Measurements from ENCODE around the gene RPS6KA4.

RPS6KA4 gene

GRCh38 chr11:64356498-64357411, 2.2 kb upstream of the RPS6KA4 start:
- H3K27ac ChIP-seq (ENCODE audit: insufficient read depth, low read depth, low read length, poor library complexity, severe bottlenecking): no peak overlapping the region
- H3K27me3 ChIP-seq (ENCODE audit: control insufficient read depth, insufficient read depth, low read length, poor library complexity, severe bottlenecking): no peaks in the 10 kb centered on the region
- peaks cover 36% of the 10 kb centered on the region for H3K4me1 ChIP-seq (ENCODE audit: control insufficient read depth, insufficient read depth, low read length)
- 78 to 80% methylated on average over 25 of the region's 25 CpGs for WGBS, 2 experiments
- peaks cover 4% of the 10 kb centered on the region for H3K36me3 ChIP-seq (ENCODE audit: control insufficient read depth, insufficient read depth, low read length)
- H3K9me3 ChIP-seq (ENCODE audit: control insufficient read depth, low read length): no peaks in the 10 kb centered on the region
- no peak overlapping the region for H3K4me3 ChIP-seq (ENCODE audit: insufficient read depth, low read depth, low read length)

DNA sequence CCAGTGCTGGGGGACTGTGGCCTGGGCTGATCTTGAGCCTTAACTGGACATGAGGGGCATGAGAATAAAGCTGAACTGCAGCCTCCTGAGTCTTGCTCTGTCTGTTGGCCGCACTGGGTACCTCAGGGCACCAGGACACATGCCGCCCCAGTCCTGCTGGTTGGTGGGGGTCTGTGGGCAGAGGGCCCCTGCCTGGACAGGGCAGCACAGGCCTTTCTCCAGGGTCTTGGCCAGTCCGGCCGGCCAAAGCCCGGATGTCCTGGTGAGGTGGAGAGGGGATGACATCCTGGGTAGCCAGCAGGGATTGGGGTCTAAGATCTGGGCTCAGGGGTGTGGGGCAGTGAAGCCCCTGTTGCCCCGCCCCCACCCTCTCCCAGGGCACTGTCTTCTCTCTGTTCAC, 1.5 kb upstream of the RPS6KA4 start:
- WGBS, 2 experiments: 89 to 93% methylated on average over 6 of the region's 6 CpGs

DNA sequence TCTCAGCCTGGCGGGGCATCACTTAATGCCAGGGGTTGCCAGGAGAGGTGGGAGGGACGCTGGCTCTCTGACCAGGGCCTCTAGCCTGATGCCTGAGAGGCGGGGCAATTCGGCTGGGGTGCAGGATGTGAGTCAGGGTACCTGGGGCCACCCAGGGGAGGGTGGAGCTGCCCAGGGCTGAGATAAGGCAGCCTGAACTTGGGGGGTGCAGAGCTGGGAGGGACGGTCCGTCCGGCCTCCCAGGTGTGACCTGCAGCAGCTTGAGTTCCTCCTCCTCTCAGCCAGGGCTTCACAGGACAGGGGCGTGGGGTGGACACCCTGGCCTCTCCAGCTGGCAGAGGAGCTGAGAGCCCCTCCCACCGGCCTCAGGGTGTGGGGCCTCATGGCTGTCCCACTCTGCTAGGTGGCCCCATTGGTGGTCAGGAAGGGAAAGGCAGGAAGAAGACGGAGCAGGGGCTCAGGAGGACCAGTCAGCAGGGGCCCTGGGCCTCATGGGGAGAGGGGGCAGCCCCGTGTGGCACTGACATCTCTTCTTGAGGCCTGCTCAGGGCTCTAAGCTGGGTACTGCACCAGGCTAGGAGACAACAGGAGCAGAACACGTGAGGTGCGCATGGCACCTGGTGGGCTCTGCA, 942 bp upstream of the RPS6KA4 start:
- H3K9me3 ChIP-seq (ENCODE audit: control insufficient read depth, low read length): no peaks in the 10 kb centered on the region
- WGBS, 2 experiments: 74 to 77% methylated on average over 13 of the region's 13 CpGs
- H3K27me3 ChIP-seq (ENCODE audit: control insufficient read depth, insufficient read depth, low read length, poor library complexity, severe bottlenecking): no peaks in the 10 kb centered on the region
- H3K27ac ChIP-seq (ENCODE audit: insufficient read depth, low read depth, low read length, poor library complexity, severe bottlenecking): no peak overlapping the region
- peaks cover 4% of the 10 kb centered on the region for H3K36me3 ChIP-seq (ENCODE audit: control insufficient read depth, insufficient read depth, low read length)
- peaks cover 32% of the 10 kb centered on the region for H3K4me1 ChIP-seq (ENCODE audit: control insufficient read depth, insufficient read depth, low read length)
- H3K4me3 ChIP-seq (ENCODE audit: insufficient read depth, low read depth, low read length): peak overlapping the region; percentile 73

More for the DNA sequence above, 1.5 kb upstream of the RPS6KA4 start:
- H3K4me1 ChIP-seq (ENCODE audit: control insufficient read depth, insufficient read depth, low read length): peaks cover 32% of the 10 kb centered on the region
- H3K27me3 ChIP-seq (ENCODE audit: control insufficient read depth, insufficient read depth, low read length, poor library complexity, severe bottlenecking): no peaks in the 10 kb centered on the region
- peaks cover 4% of the 10 kb centered on the region for H3K36me3 ChIP-seq (ENCODE audit: control insufficient read depth, insufficient read depth, low read length)
- no peak overlapping the region for H3K27ac ChIP-seq (ENCODE audit: insufficient read depth, low read depth, low read length, poor library complexity, severe bottlenecking)
- H3K4me3 ChIP-seq (ENCODE audit: insufficient read depth, low read depth, low read length): no peak overlapping the region
- no peaks in the 10 kb centered on the region for H3K9me3 ChIP-seq (ENCODE audit: control insufficient read depth, low read length)

- Histone ChIP-seq H3K27ac (ENCODE audit: insufficient read depth, low read depth, low read length, poor library complexity, severe bottlenecking) (no peak overlapping the region), H3K4me3 (ENCODE audit: insufficient read depth, low read depth, low read length) (peak overlapping the region; percentile 73), H3K36me3 (ENCODE audit: control insufficient read depth, insufficient read depth, low read length) (peaks cover 4% of the 10 kb centered on the region), H3K27me3 (ENCODE audit: control insufficient read depth, insufficient read depth, low read length, poor library complexity, severe bottlenecking) (no peaks in the 10 kb centered on the region), H3K9me3 (ENCODE audit: control insufficient read depth, low read length) (no peaks in the 10 kb centered on the region), H3K4me1 (ENCODE audit: control insufficient read depth, insufficient read depth, low read length) (peaks cover 31% of the 10 kb centered on the region)
- 37 to 40% methylated on average over 7 of the region's 7 CpGs for WGBS, 2 experiments
Observed at GRCh38 chr11:64358536-64358906, 441 bp upstream of the RPS6KA4 start.

- H3K4me1 ChIP-seq (ENCODE audit: control insufficient read depth, insufficient read depth, low read length): peaks cover 22% of the 10 kb centered on the region
- H3K9me3 ChIP-seq (ENCODE audit: control insufficient read depth, low read length): no peaks in the 10 kb centered on the region
- no peaks in the 10 kb centered on the region for H3K27me3 ChIP-seq (ENCODE audit: control insufficient read depth, insufficient read depth, low read length, poor library complexity, severe bottlenecking)
- peak overlapping the region; percentile 73 for H3K4me3 ChIP-seq (ENCODE audit: insufficient read depth, low read depth, low read length)
- WGBS, 2 experiments: 82% methylated on average over 38 of the region's 38 CpGs
- H3K36me3 ChIP-seq (ENCODE audit: control insufficient read depth, insufficient read depth, low read length): peaks cover 4% of the 10 kb centered on the region
- H3K27ac ChIP-seq (ENCODE audit: insufficient read depth, low read depth, low read length, poor library complexity, severe bottlenecking): no peak overlapping the region
Observed at GRCh38 chr11:64359712-64360445, 917 bp downstream of the RPS6KA4 start.

DNA sequence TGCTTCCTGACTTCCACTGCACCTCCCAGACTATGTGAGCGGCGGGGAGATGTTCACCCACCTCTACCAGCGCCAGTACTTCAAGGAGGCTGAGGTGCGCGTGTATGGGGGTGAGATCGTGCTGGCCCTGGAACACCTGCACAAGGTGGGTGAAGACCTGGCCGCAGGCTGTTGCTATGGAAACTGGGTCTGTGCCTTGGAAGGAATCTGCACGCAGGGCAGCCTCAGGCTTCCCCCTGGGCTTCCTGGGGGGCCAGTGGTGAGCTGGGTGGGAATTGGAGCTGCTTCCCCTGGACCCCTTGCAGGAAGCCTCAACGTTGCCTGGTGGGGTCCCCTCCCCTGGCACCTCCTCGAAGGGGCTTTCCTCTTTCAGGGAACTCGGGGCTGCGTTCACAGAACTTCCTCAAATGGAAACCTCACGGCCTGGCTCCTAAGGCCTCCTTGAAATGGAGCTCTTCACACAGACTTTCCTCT, 1.5 kb downstream of the RPS6KA4 start:
- Histone ChIP-seq H3K27me3 (ENCODE audit: control insufficient read depth, insufficient read depth, low read length, poor library complexity, severe bottlenecking) (no peaks in the 10 kb centered on the region), H3K36me3 (ENCODE audit: control insufficient read depth, insufficient read depth, low read length) (peaks cover 9% of the 10 kb centered on the region), H3K4me3 (ENCODE audit: insufficient read depth, low read depth, low read length) (no peak overlapping the region), H3K27ac (ENCODE audit: insufficient read depth, low read depth, low read length, poor library complexity, severe bottlenecking) (no peak overlapping the region), H3K9me3 (ENCODE audit: control insufficient read depth, low read length) (no peaks in the 10 kb centered on the region), H3K4me1 (ENCODE audit: control insufficient read depth, insufficient read depth, low read length) (peaks cover 19% of the 10 kb centered on the region)
- WGBS, 2 experiments: 89 to 90% methylated on average over 13 of the region's 13 CpGs

- no peaks in the 10 kb centered on the region for H3K9me3 ChIP-seq (ENCODE audit: control insufficient read depth, low read length)
- H3K27me3 ChIP-seq (ENCODE audit: control insufficient read depth, insufficient read depth, low read length, poor library complexity, severe bottlenecking): no peaks in the 10 kb centered on the region
- peaks cover 16% of the 10 kb centered on the region for H3K36me3 ChIP-seq (ENCODE audit: control insufficient read depth, insufficient read depth, low read length)
- no peak overlapping the region for H3K4me3 ChIP-seq (ENCODE audit: insufficient read depth, low read depth, low read length)
- peaks cover 18% of the 10 kb centered on the region for H3K4me1 ChIP-seq (ENCODE audit: control insufficient read depth, insufficient read depth, low read length)
- WGBS, 2 experiments: 94 to 95% methylated on average over 18 of the region's 18 CpGs
- H3K27ac ChIP-seq (ENCODE audit: insufficient read depth, low read depth, low read length, poor library complexity, severe bottlenecking): no peak overlapping the region
Observed at GRCh38 chr11:64361659-64362058, 2.7 kb downstream of the RPS6KA4 start.

- Histone ChIP-seq H3K27ac (ENCODE audit: insufficient read depth, low read depth, low read length, poor library complexity, severe bottlenecking) (no peak overlapping the region), H3K9me3 (ENCODE audit: control insufficient read depth, low read length) (no peaks in the 10 kb centered on the region), H3K4me1 (ENCODE audit: control insufficient read depth, insufficient read depth, low read length) (peaks cover 14% of the 10 kb centered on the region), H3K36me3 (ENCODE audit: control insufficient read depth, insufficient read depth, low read length) (peaks cover 16% of the 10 kb centered on the region), H3K4me3 (ENCODE audit: insufficient read depth, low read depth, low read length) (no peak overlapping the region), H3K27me3 (ENCODE audit: control insufficient read depth, insufficient read depth, low read length, poor library complexity, severe bottlenecking) (no peaks in the 10 kb centered on the region)
- 91 to 93% methylated on average over 10 of the region's 10 CpGs for WGBS, 2 experiments
Observed at GRCh38 chr11:64362339-64362738, 3.4 kb downstream of the RPS6KA4 start.

DNA sequence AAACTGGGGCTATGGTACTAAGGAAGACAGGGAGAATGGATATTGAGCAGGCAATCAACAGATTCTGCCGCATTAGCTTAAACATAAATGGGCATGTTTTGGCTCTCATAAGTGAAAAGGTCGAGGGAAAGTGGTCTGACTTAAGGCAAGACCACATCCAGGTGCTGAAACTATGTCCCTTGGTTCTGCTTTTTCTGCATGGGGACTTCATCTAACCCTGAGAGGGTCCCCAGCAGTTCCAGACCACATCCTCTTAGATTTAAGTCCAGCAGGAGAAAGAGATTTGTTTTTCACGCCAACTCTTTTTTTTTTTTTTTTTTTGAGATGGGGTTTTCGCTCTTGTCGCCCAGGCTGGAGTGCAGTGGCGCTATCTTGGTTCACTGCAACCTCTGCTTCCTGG, 5.5 kb downstream of the RPS6KA4 start:
- 92 to 95% methylated on average over 6 of the region's 6 CpGs for WGBS, 2 experiments
- Histone ChIP-seq H3K27ac (ENCODE audit: insufficient read depth, low read depth, low read length, poor library complexity, severe bottlenecking) (no peak overlapping the region), H3K4me3 (ENCODE audit: insufficient read depth, low read depth, low read length) (no peak overlapping the region), H3K4me1 (ENCODE audit: control insufficient read depth, insufficient read depth, low read length) (no peaks in the 10 kb centered on the region), H3K36me3 (ENCODE audit: control insufficient read depth, insufficient read depth, low read length) (peaks cover 29% of the 10 kb centered on the region), H3K27me3 (ENCODE audit: control insufficient read depth, insufficient read depth, low read length, poor library complexity, severe bottlenecking) (no peaks in the 10 kb centered on the region), H3K9me3 (ENCODE audit: control insufficient read depth, low read length) (no peaks in the 10 kb centered on the region)

DNA sequence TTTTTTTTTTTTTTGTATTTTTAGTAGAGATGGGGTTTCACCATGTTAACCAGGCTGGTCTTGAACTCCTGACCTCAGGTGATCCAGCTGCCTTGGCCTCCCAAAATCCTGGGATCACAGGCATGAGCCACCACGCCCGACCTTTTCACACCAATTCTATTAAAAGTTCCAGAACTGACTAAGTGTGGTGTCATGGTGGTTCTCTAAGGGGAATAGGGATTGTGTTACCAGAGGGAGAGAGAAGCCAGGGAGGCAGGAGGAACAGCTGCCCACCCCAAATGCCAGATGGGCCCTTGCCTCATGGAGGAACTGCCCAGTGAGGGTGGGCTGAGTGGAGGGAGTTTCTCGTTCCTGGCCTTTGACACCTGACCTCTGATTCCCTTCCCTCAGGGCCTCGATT, 5.9 kb downstream of the RPS6KA4 start:
- Histone ChIP-seq H3K9me3 (ENCODE audit: control insufficient read depth, low read length) (no peaks in the 10 kb centered on the region), H3K4me3 (ENCODE audit: insufficient read depth, low read depth, low read length) (no peak overlapping the region), H3K4me1 (ENCODE audit: control insufficient read depth, insufficient read depth, low read length) (no peaks in the 10 kb centered on the region), H3K36me3 (ENCODE audit: control insufficient read depth, insufficient read depth, low read length) (peaks cover 33% of the 10 kb centered on the region), H3K27ac (ENCODE audit: insufficient read depth, low read depth, low read length, poor library complexity, severe bottlenecking) (no peak overlapping the region), H3K27me3 (ENCODE audit: control insufficient read depth, insufficient read depth, low read length, poor library complexity, severe bottlenecking) (no peaks in the 10 kb centered on the region)
- 85 to 94% methylated on average over 4 of the region's 4 CpGs for WGBS, 2 experiments
